ENCODE measurements around the gene ZNF57. TPM values are rescaled to one million over a fixed set of nuclear protein-coding genes. Genes with fewer than 3 reads are reported as not detected.
"Not testable (repeated sequence)": the region's sequence is repeated elsewhere in the genome, so short reads cannot be mapped to it uniquely, and the experiment has no call there.

Gene ZNF57
- total RNA-seq, 1 donor from 2014 or later: 4.2 TPM

GRCh38 chr19:2950286-2951124, 49.8 kb downstream of the ZNF57 start:
- peaks cover 11 to 17% (median 12%) of the 10 kb centered on the region in 3 donors for H3K4me1 ChIP-seq (ENCODE audit: control insufficient read depth in 3 of 3, insufficient read depth in 3 of 3, low read length in 3 of 3)
- H3K27me3 ChIP-seq (ENCODE audit: control insufficient read depth in 3 of 3, insufficient read depth in 3 of 3, low read length in 3 of 3): no peaks in the 10 kb centered on the region
- no peaks in the 10 kb centered on the region for H3K9me3 ChIP-seq (ENCODE audit: control insufficient read depth in 3 of 3, low read length in 3 of 3)
- H3K9ac ChIP-seq (ENCODE audit: low read depth in 1 of 3, low read length in 3 of 3): peak overlapping the region; percentile 95 to 99 (median 97)
- H3K4me3 ChIP-seq (ENCODE audit: low read length in 3 of 3): peak overlapping the region; percentile 92 to 98 (median 94)
- H3K27ac ChIP-seq (ENCODE audit: low read depth, low read length): peak overlapping the region; percentile 98
- no peaks in the 10 kb centered on the region for H3K36me3 ChIP-seq (ENCODE audit: control insufficient read depth in 3 of 3, insufficient read depth in 3 of 3, low read length in 3 of 3)

GRCh38 chr19:2952953-2953481, 52.3 kb downstream of the ZNF57 start:
- no peaks in the 10 kb centered on the region for H3K36me3 ChIP-seq (ENCODE audit: control insufficient read depth in 3 of 3, insufficient read depth in 3 of 3, low read length in 3 of 3)
- no peaks in the 10 kb centered on the region for H3K9me3 ChIP-seq (ENCODE audit: control insufficient read depth in 3 of 3, low read length in 3 of 3)
- H3K27ac ChIP-seq (ENCODE audit: low read depth, low read length): no peak overlapping the region
- no peaks in the 10 kb centered on the region for H3K27me3 ChIP-seq (ENCODE audit: control insufficient read depth in 3 of 3, insufficient read depth in 3 of 3, low read length in 3 of 3)
- H3K4me3 ChIP-seq (ENCODE audit: low read length in 3 of 3): no peak overlapping the region
- peaks cover 10 to 16% (median 11%) of the 10 kb centered on the region in 3 donors for H3K4me1 ChIP-seq (ENCODE audit: control insufficient read depth in 3 of 3, insufficient read depth in 3 of 3, low read length in 3 of 3)
- peak overlapping the region in 1 of 3 donors; percentile 38 for H3K9ac ChIP-seq (ENCODE audit: low read depth in 1 of 3, low read length in 3 of 3)

GRCh38 chr19:2957160-2957559, 56.4 kb downstream of the ZNF57 start:
- Histone ChIP-seq H3K27me3 (ENCODE audit: control insufficient read depth in 3 of 3, insufficient read depth in 3 of 3, low read length in 3 of 3) (no peaks in the 10 kb centered on the region), H3K27ac (ENCODE audit: low read depth, low read length) (no peak overlapping the region)

GRCh38 chr19:2960120-2960519, 59.4 kb downstream of the ZNF57 start:
- Histone ChIP-seq H3K4me1 (ENCODE audit: control insufficient read depth in 3 of 3, insufficient read depth in 3 of 3, low read length in 3 of 3) (peaks cover 0 to 2% (median 0%) of the 10 kb centered on the region in 3 donors), H3K4me3 (ENCODE audit: low read length in 3 of 3) (no peak overlapping the region), H3K9ac (ENCODE audit: low read depth in 1 of 3, low read length in 3 of 3) (no peak overlapping the region), H3K9me3 (ENCODE audit: control insufficient read depth in 3 of 3, low read length in 3 of 3) (no peaks in the 10 kb centered on the region), H3K36me3 (ENCODE audit: control insufficient read depth in 3 of 3, insufficient read depth in 3 of 3, low read length in 3 of 3) (no peaks in the 10 kb centered on the region), H3K27me3 (ENCODE audit: control insufficient read depth in 3 of 3, insufficient read depth in 3 of 3, low read length in 3 of 3) (no peaks in the 10 kb centered on the region), H3K27ac (ENCODE audit: low read depth, low read length) (no peak overlapping the region)

More at GRCh38 chr19:2957160-2957559, 56.4 kb downstream of the ZNF57 start:
- Histone ChIP-seq H3K4me3 (ENCODE audit: low read length in 3 of 3) (no peak overlapping the region), H3K9ac (ENCODE audit: low read depth in 1 of 3, low read length in 3 of 3) (no peak overlapping the region), H3K9me3 (ENCODE audit: control insufficient read depth in 3 of 3, low read length in 3 of 3) (no peaks in the 10 kb centered on the region), H3K36me3 (ENCODE audit: control insufficient read depth in 3 of 3, insufficient read depth in 3 of 3, low read length in 3 of 3) (no peaks in the 10 kb centered on the region), H3K4me1 (ENCODE audit: control insufficient read depth in 3 of 3, insufficient read depth in 3 of 3, low read length in 3 of 3) (peaks cover 0 to under 1% (median 0%) of the 10 kb centered on the region in 3 donors)

- H3K9me3 ChIP-seq (ENCODE audit: control insufficient read depth in 3 of 3, low read length in 3 of 3): no peaks in the 10 kb centered on the region
- peak overlapping the region in 1 of 3 donors; percentile 1 for H3K4me3 ChIP-seq (ENCODE audit: low read length in 3 of 3)
- no peaks in the 10 kb centered on the region for H3K36me3 ChIP-seq (ENCODE audit: control insufficient read depth in 3 of 3, insufficient read depth in 3 of 3, low read length in 3 of 3)
- H3K27ac ChIP-seq (ENCODE audit: low read depth, low read length): no peak overlapping the region
- H3K27me3 ChIP-seq (ENCODE audit: control insufficient read depth in 3 of 3, insufficient read depth in 3 of 3, low read length in 3 of 3): no peaks in the 10 kb centered on the region
- H3K9ac ChIP-seq (ENCODE audit: low read depth in 1 of 3, low read length in 3 of 3): peak overlapping the region in 1 of 3 donors; percentile 16
- H3K4me1 ChIP-seq (ENCODE audit: control insufficient read depth in 3 of 3, insufficient read depth in 3 of 3, low read length in 3 of 3): peaks cover 0 to 2% (median 0%) of the 10 kb centered on the region in 3 donors
Measured at GRCh38 chr19:2962018-2962670, 61.4 kb downstream of the ZNF57 start.

- H3K27ac ChIP-seq (ENCODE audit: low read depth, low read length): no peak overlapping the region
- H3K4me3 ChIP-seq (ENCODE audit: low read length in 3 of 3): no peak overlapping the region
- no peak overlapping the region for H3K9ac ChIP-seq (ENCODE audit: low read depth in 1 of 3, low read length in 3 of 3)
- H3K9me3 ChIP-seq (ENCODE audit: control insufficient read depth in 3 of 3, low read length in 3 of 3): no peaks in the 10 kb centered on the region
- peaks cover 0 to 2% (median 0%) of the 10 kb centered on the region in 3 donors for H3K4me1 ChIP-seq (ENCODE audit: control insufficient read depth in 3 of 3, insufficient read depth in 3 of 3, low read length in 3 of 3)
- H3K27me3 ChIP-seq (ENCODE audit: control insufficient read depth in 3 of 3, insufficient read depth in 3 of 3, low read length in 3 of 3): no peaks in the 10 kb centered on the region
- no peaks in the 10 kb centered on the region for H3K36me3 ChIP-seq (ENCODE audit: control insufficient read depth in 3 of 3, insufficient read depth in 3 of 3, low read length in 3 of 3)
Measured at GRCh38 chr19:2963122-2963521, 62.4 kb downstream of the ZNF57 start.

GRCh38 chr19:2963631-2964030, 62.9 kb downstream of the ZNF57 start:
- H3K9ac ChIP-seq (ENCODE audit: low read depth in 1 of 3, low read length in 3 of 3); H3K4me1 ChIP-seq (ENCODE audit: control insufficient read depth in 3 of 3, insufficient read depth in 3 of 3, low read length in 3 of 3); H3K9me3 ChIP-seq (ENCODE audit: control insufficient read depth in 3 of 3, low read length in 3 of 3); H3K4me3 ChIP-seq (ENCODE audit: low read length in 3 of 3); H3K36me3 ChIP-seq (ENCODE audit: control insufficient read depth in 3 of 3, insufficient read depth in 3 of 3, low read length in 3 of 3); H3K27ac ChIP-seq (ENCODE audit: low read depth, low read length); H3K27me3 ChIP-seq (ENCODE audit: control insufficient read depth in 3 of 3, insufficient read depth in 3 of 3, low read length in 3 of 3): not testable (repeated sequence)

- peaks cover 3 to 11% (median 6%) of the 10 kb centered on the region in 3 donors for H3K4me1 ChIP-seq (ENCODE audit: control insufficient read depth in 3 of 3, insufficient read depth in 3 of 3, low read length in 3 of 3)
- no peak overlapping the region for H3K27ac ChIP-seq (ENCODE audit: low read depth, low read length)
Measured at GRCh38 chr19:2964874-2965273, 64.1 kb downstream of the ZNF57 start.

GRCh38 chr19:2967972-2968371, 67.2 kb downstream of the ZNF57 start:
- no peak overlapping the region for H3K27ac ChIP-seq (ENCODE audit: low read depth, low read length)
- no peaks in the 10 kb centered on the region for H3K27me3 ChIP-seq (ENCODE audit: control insufficient read depth in 3 of 3, insufficient read depth in 3 of 3, low read length in 3 of 3)
- H3K9ac ChIP-seq (ENCODE audit: low read depth in 1 of 3, low read length in 3 of 3): no peak overlapping the region
- H3K9me3 ChIP-seq (ENCODE audit: control insufficient read depth in 3 of 3, low read length in 3 of 3): no peaks in the 10 kb centered on the region
- H3K4me1 ChIP-seq (ENCODE audit: control insufficient read depth in 3 of 3, insufficient read depth in 3 of 3, low read length in 3 of 3): peaks cover 13 to 21% (median 20%) of the 10 kb centered on the region in 3 donors
- no peak overlapping the region for H3K4me3 ChIP-seq (ENCODE audit: low read length in 3 of 3)
- no peaks in the 10 kb centered on the region for H3K36me3 ChIP-seq (ENCODE audit: control insufficient read depth in 3 of 3, insufficient read depth in 3 of 3, low read length in 3 of 3)

More at GRCh38 chr19:2964874-2965273, 64.1 kb downstream of the ZNF57 start:
- H3K36me3 ChIP-seq (ENCODE audit: control insufficient read depth in 3 of 3, insufficient read depth in 3 of 3, low read length in 3 of 3): no peaks in the 10 kb centered on the region
- H3K9ac ChIP-seq (ENCODE audit: low read depth in 1 of 3, low read length in 3 of 3): no peak overlapping the region
- H3K4me3 ChIP-seq (ENCODE audit: low read length in 3 of 3): no peak overlapping the region
- H3K27me3 ChIP-seq (ENCODE audit: control insufficient read depth in 3 of 3, insufficient read depth in 3 of 3, low read length in 3 of 3): no peaks in the 10 kb centered on the region
- no peaks in the 10 kb centered on the region for H3K9me3 ChIP-seq (ENCODE audit: control insufficient read depth in 3 of 3, low read length in 3 of 3)

Data from skeletal muscle tissue (tissue), 4 donors.